ENCODE results near the gene PGBD5.

PGBD5 gene

GRCh38 chr1:230395932-230396331, 30.2 kb downstream of the PGBD5 start:
- no peak for DNase-seq

DNA sequence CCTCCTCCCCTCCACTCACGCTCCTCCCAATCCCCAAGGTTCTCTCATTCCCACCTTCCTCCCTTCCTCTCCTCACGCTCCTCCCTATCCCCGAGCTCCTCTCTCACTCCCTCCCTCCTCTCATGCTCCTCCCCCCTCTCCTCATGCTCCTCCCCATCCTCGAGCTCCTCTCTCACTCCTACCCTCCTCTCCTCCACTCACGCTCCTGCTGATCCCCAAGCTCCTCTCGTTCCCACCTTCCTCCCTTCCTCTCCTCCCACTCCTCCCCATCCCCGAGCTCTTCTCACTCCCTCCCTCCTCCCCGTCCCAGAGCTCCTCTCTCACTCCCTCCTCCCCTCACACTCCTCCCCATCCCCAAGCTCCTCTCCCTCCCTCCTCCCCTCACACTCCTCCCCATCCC, 31.4 kb downstream of the PGBD5 start:
- DNase-seq = no peak

- DNase-seq = no peak
Observed at GRCh38 chr1:230394134-230394533, 32.0 kb downstream of the PGBD5 start.

DNA sequence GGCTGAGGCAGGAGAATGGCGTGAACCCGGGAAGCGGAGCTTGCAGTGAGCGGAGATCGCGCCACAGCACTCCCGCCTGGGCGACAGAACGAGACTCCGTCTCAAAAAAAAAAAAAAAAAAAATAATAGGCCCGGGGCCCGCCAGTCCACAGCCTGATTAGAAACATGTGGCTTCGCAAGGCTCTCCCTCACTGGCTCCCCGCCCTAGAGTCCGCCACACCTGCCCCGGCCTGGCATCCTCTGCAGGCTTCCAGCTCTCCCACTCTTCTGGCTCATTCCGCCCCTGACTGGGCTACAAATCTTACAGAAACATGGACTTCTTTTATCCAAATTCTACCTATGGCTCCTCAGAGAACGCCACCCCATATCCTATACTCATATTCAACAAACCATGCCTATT, 32.4 kb downstream of the PGBD5 start:
- DNase-seq = no peak

DNA sequence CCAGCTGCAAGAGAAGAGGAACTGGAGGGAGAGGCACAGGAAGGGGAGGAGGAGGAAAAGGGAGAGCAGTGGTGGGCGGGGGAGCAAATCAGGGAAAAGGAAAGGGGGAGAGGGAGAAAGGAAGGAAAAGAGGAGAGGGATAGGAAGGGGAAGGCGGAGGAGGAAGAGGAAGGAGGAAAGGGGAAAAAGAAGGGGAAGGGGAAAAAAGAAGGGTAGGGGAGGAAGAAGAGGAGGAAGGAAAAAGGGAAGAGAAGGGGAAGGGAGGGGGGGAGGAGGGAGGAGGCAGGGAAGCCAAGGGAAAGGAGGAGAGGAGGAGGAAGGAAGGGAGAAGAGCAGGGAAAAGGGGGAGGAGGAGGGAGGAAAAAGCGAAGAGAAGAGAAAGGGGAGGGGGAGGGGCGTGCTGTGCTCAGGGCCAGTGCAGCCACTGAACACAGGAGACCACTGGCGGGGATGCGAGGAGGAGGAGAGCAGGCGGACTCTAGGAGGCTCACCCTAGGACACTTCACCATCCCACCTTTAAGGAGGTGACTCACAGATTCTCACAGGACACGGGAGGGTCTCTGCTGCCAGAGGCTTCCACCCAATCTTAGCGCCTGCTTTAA, 33.1 kb downstream of the PGBD5 start:
- DNase-seq = no peak

DNA sequence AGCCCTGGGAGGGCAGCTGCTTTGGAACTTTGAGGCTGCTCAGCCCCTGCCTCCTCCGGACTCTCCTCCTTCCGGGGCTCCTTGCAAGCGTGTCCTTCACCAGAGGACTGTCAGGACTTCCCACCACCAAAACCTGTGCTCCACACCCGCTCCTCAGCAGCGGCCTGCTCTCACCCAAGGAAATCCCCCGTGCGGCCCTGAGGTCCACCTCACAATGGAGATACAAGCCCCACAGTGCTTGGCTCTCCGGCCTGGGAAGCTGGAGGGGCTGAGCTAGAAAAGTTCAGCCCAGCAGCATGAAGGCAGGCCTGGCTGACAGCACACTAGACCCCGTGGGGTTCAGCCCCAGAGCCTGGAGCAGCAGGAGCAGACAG, 33.6 kb downstream of the PGBD5 start:
- DNase-seq = no peak

GRCh38 chr1:230391776-230392535, 34.2 kb downstream of the PGBD5 start:
- no peak for DNase-seq

GRCh38 chr1:230390371-230390770, 35.8 kb downstream of the PGBD5 start:
- DNase-seq = no peak

- no peak for DNase-seq
Observed at GRCh38 chr1:230387876-230388275, 38.3 kb downstream of the PGBD5 start.

- no peak for DNase-seq
Observed at GRCh38 chr1:230387296-230387695, 38.8 kb downstream of the PGBD5 start.

DNA sequence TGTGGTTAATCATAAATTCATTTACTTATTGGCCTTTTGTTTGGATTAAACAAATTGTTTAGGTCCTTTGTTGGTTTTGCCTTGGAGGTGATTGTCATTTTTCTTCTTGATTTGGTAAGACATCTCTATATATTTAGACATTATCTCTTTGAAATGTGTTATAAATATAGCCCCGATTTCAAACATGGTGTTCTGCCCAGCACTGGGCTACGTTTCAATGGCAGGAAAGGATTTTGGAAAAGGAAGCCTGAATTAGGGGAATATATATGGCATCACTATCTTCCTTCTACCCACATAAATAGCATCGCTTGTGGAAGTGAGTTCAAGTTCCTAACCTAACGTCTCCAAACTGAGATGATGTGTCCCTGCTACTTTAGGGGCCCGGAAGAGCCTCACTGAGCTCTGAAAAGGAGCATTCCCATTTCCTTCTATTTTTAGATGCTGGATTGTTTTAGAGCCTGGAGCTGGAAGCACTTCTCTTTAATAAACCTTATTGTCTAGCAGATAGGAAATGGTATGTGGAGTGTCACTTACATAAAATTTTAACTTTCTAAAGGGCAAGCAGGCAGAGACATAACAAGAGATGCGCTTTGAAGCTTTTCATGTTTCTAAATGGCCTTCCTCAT, 39.4 kb downstream of the PGBD5 start:
- DNase-seq = no peak

DNA sequence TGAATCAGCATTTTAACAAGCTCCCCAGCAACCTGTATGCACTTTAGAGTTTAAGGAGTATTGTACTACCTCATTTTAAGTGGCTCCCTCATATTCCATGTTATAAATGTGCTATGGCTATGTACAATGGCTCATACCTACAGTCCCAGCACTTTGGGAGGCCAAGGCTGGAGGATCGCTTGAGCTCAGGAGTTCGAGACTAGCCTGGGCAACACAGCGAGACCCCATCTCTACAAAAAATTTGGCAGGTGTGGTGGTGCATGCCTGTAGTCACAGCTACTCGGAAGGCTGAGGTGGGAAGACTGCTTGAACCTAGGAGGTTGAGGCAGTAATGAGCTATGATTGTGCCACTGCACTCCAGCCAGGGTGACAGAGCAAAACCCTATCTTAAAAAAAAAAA, 40.2 kb downstream of the PGBD5 start:
- no peak for DNase-seq

DNA sequence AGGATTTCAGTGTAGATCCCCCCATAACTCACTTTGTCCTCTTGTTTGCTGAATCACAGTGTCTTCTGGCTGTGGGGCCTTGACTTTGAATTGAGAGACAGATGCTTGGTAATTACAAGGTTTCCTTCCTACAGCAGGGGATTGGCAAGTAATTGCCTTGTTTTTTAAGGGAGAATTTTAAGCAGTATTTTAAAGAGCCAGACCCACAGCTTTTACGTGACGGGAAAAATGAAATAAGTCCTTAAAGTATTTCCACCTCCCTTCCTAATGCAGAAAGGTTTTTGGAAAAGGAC, 41.0 kb downstream of the PGBD5 start:
- no peak for DNase-seq

DNA sequence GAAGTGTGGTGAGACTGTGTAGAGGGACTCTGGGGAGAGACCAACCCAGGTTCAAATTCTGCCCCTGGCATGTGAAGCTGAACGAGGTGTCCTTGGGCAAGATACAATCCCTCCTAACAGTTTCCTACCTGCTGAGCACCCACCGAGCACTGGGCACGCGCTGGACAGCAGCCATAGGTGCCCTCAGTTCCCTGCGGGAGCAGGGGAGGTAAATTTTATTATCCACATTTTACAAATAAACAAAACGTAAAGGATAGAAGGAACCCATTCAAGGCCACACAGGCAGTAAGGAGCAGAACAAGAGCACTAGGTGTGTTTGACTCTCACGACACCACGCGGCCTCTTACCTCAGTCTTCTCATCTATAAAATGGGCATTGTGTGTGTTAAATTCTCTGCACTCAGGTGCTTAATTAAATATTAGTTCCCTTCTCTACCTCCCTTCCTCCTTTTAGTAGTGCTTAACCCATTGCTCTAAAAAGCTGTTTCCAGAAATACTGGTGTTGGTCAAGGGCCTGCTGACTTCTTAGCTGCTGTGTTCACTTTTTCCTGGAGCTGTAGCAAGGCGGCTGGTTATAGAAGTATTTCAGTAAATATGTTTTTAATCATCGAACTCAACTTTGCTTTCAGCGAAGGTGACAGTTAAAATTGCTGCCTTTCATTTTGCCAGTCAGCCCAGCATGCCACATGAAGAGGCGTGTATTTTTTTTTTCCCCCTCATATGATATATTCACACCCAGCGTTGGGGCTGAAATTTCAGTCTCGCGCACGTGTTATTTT, 41.6 kb downstream of the PGBD5 start:
- DNase-seq = no peak

- DNase-seq = no peak
Observed at GRCh38 chr1:230383425-230383824, 42.7 kb downstream of the PGBD5 start.

DNA sequence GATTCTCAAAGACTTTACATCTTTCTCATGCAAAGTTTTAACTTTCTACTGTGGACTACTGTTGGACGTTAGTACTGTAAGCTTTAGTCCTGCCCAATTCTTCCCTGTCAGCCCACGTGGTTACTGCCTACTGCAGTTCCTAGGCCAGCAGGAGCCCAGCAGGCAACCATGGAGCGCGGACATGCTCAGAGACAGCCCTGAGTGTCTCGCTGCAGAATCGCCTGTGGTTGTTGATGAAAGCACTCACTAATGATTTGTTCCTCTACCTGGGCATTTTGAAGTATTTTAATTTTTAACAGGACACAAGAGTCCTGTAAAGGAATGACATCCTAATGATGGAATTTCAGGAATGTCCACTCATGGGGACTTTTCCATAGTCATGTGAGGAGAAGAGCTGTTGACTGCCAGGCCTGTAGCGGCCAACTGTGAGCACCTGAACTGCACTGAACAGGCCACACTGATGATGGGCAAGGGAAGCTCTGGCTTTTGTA, 44.1 kb downstream of the PGBD5 start:
- no peak for DNase-seq

- no peak for DNase-seq
Observed at GRCh38 chr1:230381585-230381984, 44.5 kb downstream of the PGBD5 start.

DNA sequence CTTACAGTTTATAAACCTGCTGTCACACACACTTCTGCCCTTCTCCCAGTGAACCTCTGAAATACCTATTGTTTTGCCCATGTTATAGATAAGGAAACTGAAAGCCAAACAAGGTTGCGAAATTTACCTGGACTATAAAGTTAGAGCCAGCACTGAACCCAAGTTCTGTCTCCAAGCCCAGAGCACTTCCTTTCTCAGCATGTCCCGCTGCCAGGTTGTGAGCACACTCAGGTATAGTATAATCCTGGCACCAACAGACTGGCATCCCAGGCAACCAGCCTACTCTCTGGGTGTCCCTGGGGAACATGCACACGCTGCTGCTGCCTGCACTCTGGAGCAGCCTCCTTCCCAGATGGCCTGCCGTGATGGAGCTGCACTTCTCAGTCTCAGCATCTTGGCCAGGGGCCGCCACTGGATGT, 45.1 kb downstream of the PGBD5 start:
- no peak for DNase-seq

GRCh38 chr1:230379928-230380327, 46.2 kb downstream of the PGBD5 start:
- DNase-seq = no peak

GRCh38 chr1:230379462-230379861, 46.7 kb downstream of the PGBD5 start:
- DNase-seq = no peak

DNA sequence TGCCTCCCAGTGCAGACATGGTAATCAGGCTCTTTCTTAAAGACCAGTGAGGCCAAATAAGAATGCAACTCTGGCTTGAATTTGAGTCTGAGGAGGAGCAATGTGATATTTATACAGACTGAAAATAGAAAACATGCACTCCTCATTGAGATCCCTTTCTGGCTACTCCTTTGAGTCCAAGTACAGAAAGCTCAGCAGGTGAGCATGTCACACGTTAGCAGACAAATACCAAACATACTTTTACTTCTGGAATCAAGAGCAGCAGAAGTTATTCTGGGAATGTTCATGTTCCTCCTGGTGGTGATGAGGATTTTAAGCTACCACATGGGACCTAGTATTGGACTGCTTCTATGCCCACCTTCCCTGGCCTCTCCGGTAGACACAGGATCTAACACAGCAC, 48.3 kb downstream of the PGBD5 start:
- DNase-seq = no peak

GRCh38 chr1:230377324-230377723, 48.8 kb downstream of the PGBD5 start:
- no peak for DNase-seq

DNA sequence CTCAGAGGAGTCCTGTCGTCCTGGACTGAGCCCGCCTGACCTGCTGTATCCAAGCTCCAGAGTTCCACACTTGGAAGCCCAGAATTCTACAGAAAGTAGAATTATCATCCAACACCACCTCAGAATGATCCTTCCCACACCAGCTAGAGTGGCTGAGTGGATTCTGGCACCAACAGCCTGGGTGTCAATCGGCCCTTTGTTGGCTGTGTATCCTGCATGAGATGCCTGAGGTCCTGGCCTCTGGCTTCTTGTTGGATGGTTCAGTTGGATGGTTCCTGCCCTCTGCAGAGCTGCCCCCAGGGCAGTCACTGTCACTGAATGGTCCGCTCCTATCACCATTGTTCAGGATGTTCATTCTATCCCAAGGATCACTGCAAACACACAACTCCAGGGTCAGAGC, 49.8 kb downstream of the PGBD5 start:
- DNase-seq = no peak

- no peak for DNase-seq
Observed at GRCh38 chr1:230375780-230376179, 50.4 kb downstream of the PGBD5 start.

All from stimulated activated CD4-positive, alpha-beta T cell treated with anti-CD3 and anti-CD28 coated beads, Interleukin-12 subunit alpha, Interleukin-12 subunit beta, amount 100 ng/mL, for 4 hours (primary cell).